Neural cell (in vitro differentiated cells): ENCODE measurements around the gene SPAG16. TPM values are rescaled to one million over a fixed set of nuclear protein-coding genes. Genes with fewer than 3 reads are reported as not detected.

ENCODE experiments used
- H2AFZ ChIP-seq: fragments of 200-600, 300-800 bp; sonication (generic), shearing (Covaris generic); 2 replicates; pipeline ENCODE4 v1.6.0; 2014; ENCODE audit warnings: low read depth, mild to moderate bottlenecking, antibody characterized with exemption, low read length, moderate library complexity
- H3F3A ChIP-seq: fragments of 200-600 bp; shearing (Covaris generic); 2 replicates; pipeline ENCODE4 v1.6.1; 2016; ENCODE audit warnings: mild to moderate bottlenecking, moderate library complexity, mixed read lengths, antibody characterized with exemption, low read length; ENCODE audit not compliant: insufficient read depth, poor library complexity, severe bottlenecking
- H3K27ac ChIP-seq: fragments of 200-600, 300-800 bp; sonication (generic), shearing (Covaris generic); 2 replicates; pipeline ENCODE4 v1.5.1; 2014; ENCODE audit warnings: mild to moderate bottlenecking, low read length, moderate library complexity
- H3K27me3 ChIP-seq: fragments of 300-800, 200-600 bp; sonication (generic), shearing (Covaris generic); 2 replicates; pipeline ENCODE4 v1.6.0; 2014; ENCODE audit warnings: mild to moderate bottlenecking, low read depth, low read length, moderate library complexity; ENCODE audit not compliant: insufficient read depth
- H3K36me3 ChIP-seq: fragments of 300-800, 200-600 bp; sonication (generic), shearing (Covaris generic); 2 replicates; pipeline ENCODE4 v1.5.1; 2014; ENCODE audit warnings: mild to moderate bottlenecking, antibody characterized with exemption, low read length, moderate library complexity; ENCODE audit not compliant: insufficient read depth
- H3K4me2 ChIP-seq: fragments of 300-800, 200-600 bp; sonication (generic), shearing (Covaris generic); 2 replicates; pipeline ENCODE4 v1.6.0; 2014; ENCODE audit warnings: mild to moderate bottlenecking, low read length
- H3K4me3 ChIP-seq: fragments of 300-800, 200-600 bp; sonication (generic), shearing (Covaris generic); 2 replicates; pipeline ENCODE4 v1.5.1; 2014; ENCODE audit warnings: mild to moderate bottlenecking, low read length, moderate library complexity
- H3K79me2 ChIP-seq: fragments of 200-600 bp; shearing (Covaris generic); replicated peaks from 2 replicates; pipeline ENCODE4 v1.6.0; 2014; ENCODE audit warnings: mild to moderate bottlenecking, low read length, moderate library complexity; ENCODE audit not compliant: insufficient read depth
- H3K9ac ChIP-seq: fragments of 300-800, 200-600 bp; sonication (generic), shearing (Covaris generic); 2 replicates; pipeline ENCODE4 v1.6.1; 2016; ENCODE audit warnings: mild to moderate bottlenecking, low read length, mixed read lengths
- H3K9me2 ChIP-seq: fragments of 200-600 bp; shearing (Covaris generic); 2 replicates; pipeline ENCODE4 v1.6.1; 2016; ENCODE audit warnings: mild to moderate bottlenecking, low read length, mixed read lengths; ENCODE audit not compliant: insufficient read depth
- H3K9me3 ChIP-seq: fragments of 200-600, 300-800 bp; sonication (generic), shearing (Covaris generic); 2 replicates; pipeline ENCODE4 v1.6.1; 2016; ENCODE audit warnings: mild to moderate bottlenecking, mixed run types, low read length, moderate library complexity, mixed read lengths
- H4K20me1 ChIP-seq: fragments of 200-600 bp; shearing (Covaris generic); 2 replicates; pipeline ENCODE4 v1.6.1; 2016; ENCODE audit warnings: mild to moderate bottlenecking, mixed run types; ENCODE audit not compliant: insufficient read depth
- CTCF ChIP-seq: fragments of 450-650 bp; IDR thresholded peaks from 2 replicates; pipeline ENCODE4 v1.5.1; 2014; ENCODE audit warnings: antibody characterized with exemption, mild to moderate bottlenecking, moderate library complexity; ENCODE audit not compliant: poor library complexity, severe bottlenecking
- EP300 ChIP-seq: fragments of 450-650 bp; conservative IDR thresholded peaks from 2 replicates; pipeline ENCODE4 v1.6.1; 2014; ENCODE audit warnings: antibody characterized with exemption, mild to moderate bottlenecking, moderate library complexity; ENCODE audit not compliant: poor library complexity, severe bottlenecking
- EZH2 ChIP-seq: fragments of 200-600, 300-800 bp; shearing (Covaris generic), sonication (generic); IDR thresholded peaks from 2 replicates; pipeline ENCODE4 v1.6.1; 2014; ENCODE audit warnings: antibody characterized with exemption, low read length, borderline replicate concordance, mild to moderate bottlenecking; ENCODE audit not compliant: insufficient read depth, poor library complexity, severe bottlenecking
- MXI1 ChIP-seq: fragments of 450-650 bp; conservative IDR thresholded peaks from 2 replicates; pipeline ENCODE4 v1.6.1; 2014; ENCODE audit warnings: antibody characterized with exemption, mild to moderate bottlenecking; ENCODE audit not compliant: poor library complexity, severe bottlenecking
- POLR2AphosphoS5 ChIP-seq: IDR thresholded peaks from 2 replicates; pipeline ENCODE4 v1.6.1; 2012
- RAD21 ChIP-seq: fragments of 450-650 bp; conservative IDR thresholded peaks from 2 replicates; pipeline ENCODE4 v1.6.1; 2014; ENCODE audit warnings: antibody characterized with exemption, mild to moderate bottlenecking, moderate library complexity
- SMC3 ChIP-seq: fragments of 450-650 bp; conservative IDR thresholded peaks from 2 replicates; pipeline ENCODE4 v1.6.1; 2014; ENCODE audit warnings: antibody characterized with exemption, mild to moderate bottlenecking, moderate library complexity; ENCODE audit not compliant: poor library complexity
- TAF1 ChIP-seq: IDR thresholded peaks from 2 replicates; pipeline ENCODE4 v1.6.1; 2012; ENCODE audit warnings: low read depth
- polyA plus RNA-seq: library from polyadenylated mRNA; depleted of rRNA; stranded (reverse); fragments of >200 nt; gene quantifications from 2 replicates; pipeline ENCODE4 v1.2.3, GENCODE V29; 2014
- TF ChIP-seq, protein P1 (sequence below): IDR thresholded peaks from 2 replicates; pipeline ENCODE4 v1.6.1; 2012; ENCODE audit warnings: borderline replicate concordance

The SPAG16 gene
- polyA plus RNA-seq, 1 donor from 2014 or later = 75.4 TPM

DNA sequence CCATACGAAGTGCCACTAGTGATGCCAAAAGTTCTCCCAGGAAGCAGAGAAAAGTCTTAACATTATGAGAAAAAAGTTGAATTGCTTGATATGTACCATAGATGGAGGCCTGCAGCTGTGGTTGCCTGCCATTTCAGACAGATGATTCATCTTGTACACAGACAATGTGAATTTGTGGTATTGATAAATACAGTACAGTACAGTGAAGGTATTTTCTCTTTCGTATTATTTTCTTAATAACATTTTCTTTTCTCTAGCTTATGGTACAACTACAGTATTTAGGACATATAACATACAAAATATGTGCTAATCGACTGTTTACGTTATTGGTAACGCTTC, 1093.0 kb downstream of the SPAG16 start:
- no peak overlapping the region for H3K4me3 ChIP-seq
- H3K79me2 ChIP-seq = no peaks in the 10 kb centered on the region
- no peaks in the 10 kb centered on the region for H3K36me3 ChIP-seq
- H3K4me2 ChIP-seq = no peak overlapping the region
- no peaks in the 10 kb centered on the region for H4K20me1 ChIP-seq
- H3K9ac ChIP-seq = no peak overlapping the region
- H3K9me3 ChIP-seq = no peaks in the 10 kb centered on the region
- H3K9me2 ChIP-seq = no peaks in the 10 kb centered on the region
- TF ChIP-seq SMC3 = no peak
- TF ChIP-seq POLR2AphosphoS5 = no peak
- no peak for TF ChIP-seq MXI1
- TF ChIP-seq EZH2 = no peak
- TF ChIP-seq TAF1 = no peak
- TF ChIP-seq RAD21 = no peak
- no peak for TF ChIP-seq CTCF
- H3F3A ChIP-seq = no peaks in the 10 kb centered on the region
- no peaks in the 10 kb centered on the region for H3K27me3 ChIP-seq
- no peak overlapping the region for H2AFZ ChIP-seq
- H3K27ac ChIP-seq = no peak overlapping the region

DNA sequence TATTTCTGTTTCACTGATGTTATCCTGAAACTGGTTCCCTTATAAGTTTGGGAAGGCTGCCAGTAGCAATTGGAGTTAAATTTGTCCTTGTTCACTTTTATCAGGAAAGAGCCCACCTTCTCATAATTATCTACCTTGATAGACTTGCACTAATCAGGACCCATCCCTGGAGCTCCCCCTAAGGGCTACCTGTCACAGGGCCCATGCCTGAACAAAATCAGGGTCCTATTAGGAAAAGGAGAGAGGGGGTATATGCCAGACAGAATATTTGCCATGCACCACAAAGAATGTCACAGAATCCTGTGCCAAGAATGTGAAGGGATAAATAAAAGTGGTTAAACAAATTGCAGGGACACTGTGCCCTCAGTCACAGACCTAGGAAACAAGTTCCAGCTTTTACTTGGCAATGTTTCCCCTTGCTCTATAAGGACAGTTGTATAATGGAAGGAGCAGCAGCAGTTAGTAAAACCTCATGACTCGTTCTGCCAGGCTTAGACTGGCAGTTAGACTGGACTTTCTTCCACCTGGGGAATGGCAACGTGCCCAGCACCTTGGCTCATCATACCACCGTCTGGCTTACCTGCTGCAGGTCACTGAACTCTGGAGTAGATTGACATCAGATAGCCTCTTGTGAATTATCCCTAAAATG, 1094.3 kb downstream of the SPAG16 start:
- H3K4me2 ChIP-seq = no peak overlapping the region
- no peaks in the 10 kb centered on the region for H3K36me3 ChIP-seq
- no peak overlapping the region for H3K4me3 ChIP-seq
- no peak for TF ChIP-seq EP300
- TF ChIP-seq, protein P1, sequence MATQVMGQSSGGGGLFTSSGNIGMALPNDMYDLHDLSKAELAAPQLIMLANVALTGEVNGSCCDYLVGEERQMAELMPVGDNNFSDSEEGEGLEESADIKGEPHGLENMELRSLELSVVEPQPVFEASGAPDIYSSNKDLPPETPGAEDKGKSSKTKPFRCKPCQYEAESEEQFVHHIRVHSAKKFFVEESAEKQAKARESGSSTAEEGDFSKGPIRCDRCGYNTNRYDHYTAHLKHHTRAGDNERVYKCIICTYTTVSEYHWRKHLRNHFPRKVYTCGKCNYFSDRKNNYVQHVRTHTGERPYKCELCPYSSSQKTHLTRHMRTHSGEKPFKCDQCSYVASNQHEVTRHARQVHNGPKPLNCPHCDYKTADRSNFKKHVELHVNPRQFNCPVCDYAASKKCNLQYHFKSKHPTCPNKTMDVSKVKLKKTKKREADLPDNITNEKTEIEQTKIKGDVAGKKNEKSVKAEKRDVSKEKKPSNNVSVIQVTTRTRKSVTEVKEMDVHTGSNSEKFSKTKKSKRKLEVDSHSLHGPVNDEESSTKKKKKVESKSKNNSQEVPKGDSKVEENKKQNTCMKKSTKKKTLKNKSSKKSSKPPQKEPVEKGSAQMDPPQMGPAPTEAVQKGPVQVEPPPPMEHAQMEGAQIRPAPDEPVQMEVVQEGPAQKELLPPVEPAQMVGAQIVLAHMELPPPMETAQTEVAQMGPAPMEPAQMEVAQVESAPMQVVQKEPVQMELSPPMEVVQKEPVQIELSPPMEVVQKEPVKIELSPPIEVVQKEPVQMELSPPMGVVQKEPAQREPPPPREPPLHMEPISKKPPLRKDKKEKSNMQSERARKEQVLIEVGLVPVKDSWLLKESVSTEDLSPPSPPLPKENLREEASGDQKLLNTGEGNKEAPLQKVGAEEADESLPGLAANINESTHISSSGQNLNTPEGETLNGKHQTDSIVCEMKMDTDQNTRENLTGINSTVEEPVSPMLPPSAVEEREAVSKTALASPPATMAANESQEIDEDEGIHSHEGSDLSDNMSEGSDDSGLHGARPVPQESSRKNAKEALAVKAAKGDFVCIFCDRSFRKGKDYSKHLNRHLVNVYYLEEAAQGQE = no peak
- no peak overlapping the region for H2AFZ ChIP-seq
- no peak overlapping the region for H3K9ac ChIP-seq
- no peaks in the 10 kb centered on the region for H3K9me2 ChIP-seq
- no peaks in the 10 kb centered on the region for H3K9me3 ChIP-seq
- H4K20me1 ChIP-seq = no peaks in the 10 kb centered on the region
- no peaks in the 10 kb centered on the region for H3K27me3 ChIP-seq
- H3K79me2 ChIP-seq = no peaks in the 10 kb centered on the region
- H3K27ac ChIP-seq = no peak overlapping the region
- no peaks in the 10 kb centered on the region for H3F3A ChIP-seq

DNA sequence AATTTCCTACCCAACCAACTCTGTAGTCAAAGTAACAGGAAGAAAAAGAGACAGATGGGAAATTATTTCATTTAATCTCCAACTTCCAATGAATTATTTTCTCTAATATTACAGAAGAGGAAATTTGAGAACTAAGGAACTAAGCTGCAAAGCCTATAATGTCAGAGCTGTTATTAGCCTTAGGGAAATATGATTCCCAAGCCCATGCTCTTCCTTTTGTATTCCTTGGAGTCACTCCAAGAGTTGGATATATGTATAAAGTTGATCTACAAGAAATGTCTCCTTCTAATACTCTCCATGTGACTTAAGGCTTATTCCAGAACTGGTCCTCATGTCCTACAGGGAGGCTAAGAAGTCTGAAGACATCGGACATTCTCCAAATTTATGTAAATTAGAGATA, 1095.0 kb downstream of the SPAG16 start:
- Histone ChIP-seq H3K4me2 (no peak overlapping the region), H3K9me2 (no peaks in the 10 kb centered on the region), H3K79me2 (no peaks in the 10 kb centered on the region), H3K4me3 (no peak overlapping the region), H3K9ac (no peak overlapping the region), H3K27ac (no peak overlapping the region), H2AFZ (no peak overlapping the region), H3K9me3 (no peaks in the 10 kb centered on the region), H3K27me3 (no peaks in the 10 kb centered on the region), H3F3A (no peaks in the 10 kb centered on the region), H4K20me1 (no peaks in the 10 kb centered on the region), H3K36me3 (no peaks in the 10 kb centered on the region)
- TF ChIP-seq POLR2AphosphoS5 (no peak), CTCF (no peak), MXI1 (no peak), EZH2 (no peak), EP300 (no peak), TAF1 (no peak), RAD21 (no peak), SMC3 (no peak)
- TF ChIP-seq, protein P1 = no peak
